ENCODE data around the gene LTBP4.

The LTBP4 gene, protein sequence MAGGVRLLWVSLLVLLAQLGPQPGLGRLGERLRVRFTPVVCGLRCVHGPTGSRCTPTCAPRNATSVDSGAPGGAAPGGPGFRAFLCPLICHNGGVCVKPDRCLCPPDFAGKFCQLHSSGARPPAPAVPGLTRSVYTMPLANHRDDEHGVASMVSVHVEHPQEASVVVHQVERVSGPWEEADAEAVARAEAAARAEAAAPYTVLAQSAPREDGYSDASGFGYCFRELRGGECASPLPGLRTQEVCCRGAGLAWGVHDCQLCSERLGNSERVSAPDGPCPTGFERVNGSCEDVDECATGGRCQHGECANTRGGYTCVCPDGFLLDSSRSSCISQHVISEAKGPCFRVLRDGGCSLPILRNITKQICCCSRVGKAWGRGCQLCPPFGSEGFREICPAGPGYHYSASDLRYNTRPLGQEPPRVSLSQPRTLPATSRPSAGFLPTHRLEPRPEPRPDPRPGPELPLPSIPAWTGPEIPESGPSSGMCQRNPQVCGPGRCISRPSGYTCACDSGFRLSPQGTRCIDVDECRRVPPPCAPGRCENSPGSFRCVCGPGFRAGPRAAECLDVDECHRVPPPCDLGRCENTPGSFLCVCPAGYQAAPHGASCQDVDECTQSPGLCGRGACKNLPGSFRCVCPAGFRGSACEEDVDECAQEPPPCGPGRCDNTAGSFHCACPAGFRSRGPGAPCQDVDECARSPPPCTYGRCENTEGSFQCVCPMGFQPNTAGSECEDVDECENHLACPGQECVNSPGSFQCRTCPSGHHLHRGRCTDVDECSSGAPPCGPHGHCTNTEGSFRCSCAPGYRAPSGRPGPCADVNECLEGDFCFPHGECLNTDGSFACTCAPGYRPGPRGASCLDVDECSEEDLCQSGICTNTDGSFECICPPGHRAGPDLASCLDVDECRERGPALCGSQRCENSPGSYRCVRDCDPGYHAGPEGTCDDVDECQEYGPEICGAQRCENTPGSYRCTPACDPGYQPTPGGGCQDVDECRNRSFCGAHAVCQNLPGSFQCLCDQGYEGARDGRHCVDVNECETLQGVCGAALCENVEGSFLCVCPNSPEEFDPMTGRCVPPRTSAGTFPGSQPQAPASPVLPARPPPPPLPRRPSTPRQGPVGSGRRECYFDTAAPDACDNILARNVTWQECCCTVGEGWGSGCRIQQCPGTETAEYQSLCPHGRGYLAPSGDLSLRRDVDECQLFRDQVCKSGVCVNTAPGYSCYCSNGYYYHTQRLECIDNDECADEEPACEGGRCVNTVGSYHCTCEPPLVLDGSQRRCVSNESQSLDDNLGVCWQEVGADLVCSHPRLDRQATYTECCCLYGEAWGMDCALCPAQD (N-terminal part only)

DNA sequence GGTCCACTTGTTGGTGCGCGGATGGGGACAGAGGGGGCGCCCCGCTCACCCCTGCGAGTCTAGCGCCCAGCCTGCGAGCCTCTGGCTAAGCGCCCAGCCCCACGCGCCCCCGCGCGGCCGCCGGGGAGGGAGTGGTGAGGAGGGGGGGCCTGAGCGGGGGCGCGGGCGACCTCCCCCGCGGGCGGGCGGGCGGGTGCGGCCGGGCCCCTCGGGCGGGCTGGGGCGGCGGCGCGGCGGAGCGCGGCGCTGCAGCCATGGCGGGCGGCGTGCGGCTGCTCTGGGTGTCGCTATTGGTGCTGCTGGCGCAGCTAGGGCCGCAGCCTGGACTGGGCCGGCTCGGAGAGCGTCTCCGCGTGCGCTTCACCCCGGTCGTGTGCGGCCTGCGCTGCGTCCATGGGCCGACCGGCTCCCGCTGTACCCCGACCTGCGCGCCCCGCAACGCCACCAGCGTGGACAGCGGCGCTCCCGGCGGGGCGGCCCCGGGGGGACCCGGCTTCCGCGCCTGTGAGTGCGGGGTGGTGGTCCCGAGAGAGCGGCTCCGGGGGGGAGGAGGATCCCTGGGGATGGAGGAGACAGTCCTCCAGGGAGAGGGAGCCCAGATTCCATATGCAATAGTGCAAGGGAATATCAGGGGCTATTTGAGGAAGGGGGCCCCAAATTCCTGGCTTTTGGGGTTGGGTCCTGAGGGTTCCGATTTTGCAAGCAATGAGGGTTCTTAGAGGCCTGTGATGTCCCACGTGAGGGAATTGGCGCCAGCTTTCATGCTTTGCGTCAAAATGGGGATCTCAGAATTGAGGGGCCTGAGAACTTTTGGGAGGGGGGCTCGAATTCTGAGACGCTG, at the start of gene LTBP4:
Gene LTBP4 (plus strand): TSS at position 236 of the 841 bp plus-strand sequence. CDS start 19 bp downstream, at position 255.
- DNase-seq (ENCODE audit: low read depth): peak; percentile 53
- peak within 1 kb of the TSS; percentile 73 for H3K4me3 ChIP-seq (ENCODE audit: low read length)
- TF ChIP-seq, protein P1, sequence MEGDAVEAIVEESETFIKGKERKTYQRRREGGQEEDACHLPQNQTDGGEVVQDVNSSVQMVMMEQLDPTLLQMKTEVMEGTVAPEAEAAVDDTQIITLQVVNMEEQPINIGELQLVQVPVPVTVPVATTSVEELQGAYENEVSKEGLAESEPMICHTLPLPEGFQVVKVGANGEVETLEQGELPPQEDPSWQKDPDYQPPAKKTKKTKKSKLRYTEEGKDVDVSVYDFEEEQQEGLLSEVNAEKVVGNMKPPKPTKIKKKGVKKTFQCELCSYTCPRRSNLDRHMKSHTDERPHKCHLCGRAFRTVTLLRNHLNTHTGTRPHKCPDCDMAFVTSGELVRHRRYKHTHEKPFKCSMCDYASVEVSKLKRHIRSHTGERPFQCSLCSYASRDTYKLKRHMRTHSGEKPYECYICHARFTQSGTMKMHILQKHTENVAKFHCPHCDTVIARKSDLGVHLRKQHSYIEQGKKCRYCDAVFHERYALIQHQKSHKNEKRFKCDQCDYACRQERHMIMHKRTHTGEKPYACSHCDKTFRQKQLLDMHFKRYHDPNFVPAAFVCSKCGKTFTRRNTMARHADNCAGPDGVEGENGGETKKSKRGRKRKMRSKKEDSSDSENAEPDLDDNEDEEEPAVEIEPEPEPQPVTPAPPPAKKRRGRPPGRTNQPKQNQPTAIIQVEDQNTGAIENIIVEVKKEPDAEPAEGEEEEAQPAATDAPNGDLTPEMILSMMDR (IDR thresholded peaks at IDR 0.05; ENCODE audit: insufficient read depth, low read depth, low read length, missing control alignments): no peak

- no peak for DNase-seq (ENCODE audit: low read depth)
- H3K4me3 ChIP-seq (ENCODE audit: low read length): no peak overlapping the region
- TF ChIP-seq, protein P1 (IDR thresholded peaks at IDR 0.05; ENCODE audit: insufficient read depth, low read depth, low read length, missing control alignments): no peak
Measured at GRCh38 chr19:40552848-40553247, 48.3 kb upstream of the LTBP4 start.

DNA sequence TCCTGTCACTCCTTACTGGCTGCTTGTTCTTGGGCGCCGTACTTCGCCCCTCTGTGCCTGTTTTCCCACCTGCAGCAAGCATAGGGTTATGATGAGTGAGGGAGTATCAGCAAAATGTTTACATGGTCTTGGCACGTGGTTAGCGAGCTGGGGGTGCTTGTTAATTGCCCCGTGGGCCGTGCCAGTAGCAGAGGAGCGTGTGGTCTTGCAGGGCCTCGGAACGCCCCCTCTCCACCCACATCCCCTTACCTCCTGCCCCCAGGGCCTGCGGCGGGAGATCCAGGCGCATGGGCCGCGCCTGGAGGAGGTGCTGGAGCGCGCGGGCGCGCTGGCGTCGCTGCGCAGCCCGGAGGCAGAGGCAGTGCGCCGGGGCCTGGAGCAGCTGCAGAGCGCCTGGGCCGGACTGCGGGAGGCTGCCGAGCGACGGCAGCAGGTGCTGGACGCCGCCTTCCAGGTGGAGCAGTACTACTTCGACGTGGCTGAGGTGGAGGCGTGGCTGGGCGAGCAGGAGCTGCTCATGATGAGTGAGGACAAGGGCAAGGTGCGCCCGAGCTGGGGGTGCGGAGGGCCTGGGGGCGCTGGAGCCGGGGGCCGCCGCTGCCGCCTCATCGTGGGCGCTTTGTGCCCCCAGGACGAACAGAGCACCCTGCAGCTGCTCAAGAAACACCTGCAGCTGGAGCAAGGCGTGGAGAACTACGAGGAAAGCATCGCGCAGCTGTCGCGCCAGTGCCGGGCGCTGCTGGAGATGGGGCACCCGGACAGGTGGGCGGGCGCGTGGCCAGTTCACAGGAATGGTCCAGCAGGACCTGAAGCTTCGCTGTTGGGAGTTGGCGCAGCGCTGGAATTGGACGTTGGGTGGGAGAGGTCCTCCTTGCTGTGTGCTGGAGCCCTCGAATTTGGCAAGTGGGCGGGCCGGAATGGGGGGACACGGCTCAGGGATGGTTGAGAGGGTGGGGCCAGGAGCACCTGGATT, 47.0 kb upstream of the LTBP4 start:
- no peak overlapping the region for H3K4me3 ChIP-seq (ENCODE audit: low read length)
- DNase-seq (ENCODE audit: low read depth): peak; percentile 30
- TF ChIP-seq, protein P1 (IDR thresholded peaks at IDR 0.05; ENCODE audit: insufficient read depth, low read depth, low read length, missing control alignments): no peak

DNA sequence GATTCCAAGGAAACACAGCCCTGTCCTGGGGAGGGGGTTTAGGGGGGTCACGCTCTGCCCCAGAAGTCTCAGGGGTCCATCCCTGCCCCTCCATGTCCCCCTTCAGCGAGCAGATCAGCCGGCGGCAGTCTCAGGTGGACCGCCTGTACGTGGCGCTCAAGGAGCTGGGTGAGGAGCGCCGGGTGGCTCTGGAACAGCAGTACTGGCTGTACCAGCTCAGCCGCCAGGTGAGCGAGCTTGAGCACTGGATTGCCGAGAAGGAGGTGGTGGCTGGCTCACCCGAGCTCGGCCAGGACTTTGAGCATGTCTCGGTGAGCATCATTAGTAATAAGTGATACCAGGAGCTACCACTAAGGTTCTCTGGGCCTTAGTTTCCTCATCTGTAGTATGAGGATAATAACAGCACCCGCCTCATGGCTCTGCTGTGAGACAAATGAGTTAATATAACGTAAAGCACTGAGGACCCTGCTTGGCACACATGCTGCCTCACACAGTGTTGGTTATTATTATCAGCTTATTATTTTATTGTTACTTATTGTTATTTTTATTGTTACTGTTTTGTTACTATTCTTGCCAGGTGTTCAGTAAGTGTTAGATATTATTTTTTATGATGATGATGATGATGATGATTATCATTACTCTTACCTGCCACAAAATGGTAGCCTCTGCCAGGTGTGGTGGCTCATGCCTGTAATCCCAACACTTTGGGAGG, 45.0 kb upstream of the LTBP4 start:
- DNase-seq (ENCODE audit: low read depth): no peak
- no peak overlapping the region for H3K4me3 ChIP-seq (ENCODE audit: low read length)
- TF ChIP-seq, protein P1 (IDR thresholded peaks at IDR 0.05; ENCODE audit: insufficient read depth, low read depth, low read length, missing control alignments): no peak

- TF ChIP-seq, protein P1 (IDR thresholded peaks at IDR 0.05; ENCODE audit: insufficient read depth, low read depth, low read length, missing control alignments): no peak
- no peak overlapping the region for H3K4me3 ChIP-seq (ENCODE audit: low read length)
- no peak for DNase-seq (ENCODE audit: low read depth)
Measured at GRCh38 chr19:40556953-40557530, 44.1 kb upstream of the LTBP4 start.

Data from epithelial cell of esophagus (primary cell).